ENCODE measurements around the gene AFAP1L1.

The AFAP1L1 gene

DNA sequence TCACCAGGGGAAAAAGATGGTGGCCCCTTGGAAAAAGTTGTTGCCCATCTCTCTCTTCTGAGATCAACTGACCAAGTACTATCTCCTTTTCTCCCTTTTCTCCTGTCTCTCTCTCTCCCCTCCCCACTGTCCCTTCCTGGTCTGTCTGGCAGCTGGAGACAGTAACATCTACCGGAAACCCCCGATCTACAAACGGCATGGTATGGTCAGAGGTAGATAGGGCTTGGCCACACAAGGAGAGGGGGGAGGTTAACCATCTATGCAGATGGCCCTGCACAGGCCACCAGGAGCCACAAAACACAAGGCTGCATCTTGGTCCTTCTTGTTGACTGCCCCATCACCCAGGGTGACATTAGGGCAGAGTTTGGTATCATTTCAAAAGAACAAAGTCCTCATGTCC is 29.3 kb upstream of the AFAP1L1 start:
- ChIA-PET POLR2A (no interaction called here), CTCF (no interaction called here)
- DNase-seq (ENCODE audit: extremely low spot score): no peak
- TF ChIP-seq, protein P1, sequence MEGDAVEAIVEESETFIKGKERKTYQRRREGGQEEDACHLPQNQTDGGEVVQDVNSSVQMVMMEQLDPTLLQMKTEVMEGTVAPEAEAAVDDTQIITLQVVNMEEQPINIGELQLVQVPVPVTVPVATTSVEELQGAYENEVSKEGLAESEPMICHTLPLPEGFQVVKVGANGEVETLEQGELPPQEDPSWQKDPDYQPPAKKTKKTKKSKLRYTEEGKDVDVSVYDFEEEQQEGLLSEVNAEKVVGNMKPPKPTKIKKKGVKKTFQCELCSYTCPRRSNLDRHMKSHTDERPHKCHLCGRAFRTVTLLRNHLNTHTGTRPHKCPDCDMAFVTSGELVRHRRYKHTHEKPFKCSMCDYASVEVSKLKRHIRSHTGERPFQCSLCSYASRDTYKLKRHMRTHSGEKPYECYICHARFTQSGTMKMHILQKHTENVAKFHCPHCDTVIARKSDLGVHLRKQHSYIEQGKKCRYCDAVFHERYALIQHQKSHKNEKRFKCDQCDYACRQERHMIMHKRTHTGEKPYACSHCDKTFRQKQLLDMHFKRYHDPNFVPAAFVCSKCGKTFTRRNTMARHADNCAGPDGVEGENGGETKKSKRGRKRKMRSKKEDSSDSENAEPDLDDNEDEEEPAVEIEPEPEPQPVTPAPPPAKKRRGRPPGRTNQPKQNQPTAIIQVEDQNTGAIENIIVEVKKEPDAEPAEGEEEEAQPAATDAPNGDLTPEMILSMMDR (IDR thresholded peaks at IDR 0.05; ENCODE audit: control extremely low read depth, extremely low read depth, low read depth, missing control alignments): no peak

DNA sequence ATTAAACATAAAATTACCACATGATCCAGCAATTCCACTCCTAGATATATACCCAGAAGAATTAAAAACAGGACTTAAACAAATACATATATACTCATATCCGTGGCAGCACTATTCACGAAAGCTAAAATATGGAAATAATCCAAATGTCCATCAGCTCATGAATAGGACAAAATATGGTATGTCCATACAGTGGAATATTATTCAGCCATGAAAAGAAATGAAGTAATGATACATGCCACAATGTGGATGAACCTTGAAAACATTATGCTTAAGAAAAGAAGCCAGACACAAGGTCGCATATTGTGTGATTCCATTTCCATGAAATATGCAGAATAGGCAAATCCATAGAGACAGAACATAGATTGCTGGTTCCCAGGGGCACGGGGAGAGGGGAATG is 24.8 kb upstream of the AFAP1L1 start:
- ChIA-PET CTCF (no interaction called here), POLR2A (no interaction called here)
- TF ChIP-seq, protein P1 (IDR thresholded peaks at IDR 0.05; ENCODE audit: control extremely low read depth, extremely low read depth, low read depth, missing control alignments): no peak
- no peak for DNase-seq (ENCODE audit: extremely low spot score)

DNA sequence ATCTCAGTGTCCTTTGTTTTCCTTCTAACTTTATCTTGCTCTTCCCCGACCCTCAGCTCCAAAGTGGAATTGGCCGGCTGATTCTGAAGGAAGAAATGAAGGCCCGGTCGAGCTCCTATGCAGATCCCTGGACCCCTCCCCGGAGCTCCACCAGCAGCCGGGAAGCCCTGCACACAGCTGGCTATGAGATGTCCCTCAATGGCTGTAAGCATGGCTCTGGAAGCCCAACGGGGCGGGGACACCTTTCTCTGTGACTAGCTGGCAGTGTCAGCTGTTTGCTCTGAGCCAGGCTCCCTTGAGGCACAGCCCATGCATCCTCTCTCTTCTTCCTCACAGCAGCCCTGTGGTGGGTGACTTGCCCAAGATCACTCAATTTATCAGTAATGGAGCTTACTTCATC is 23.9 kb upstream of the AFAP1L1 start:
- ChIA-PET POLR2A (no interaction called here), CTCF (interaction anchor here (0.8 to 1.3 kb wide), 2 partner anchors 17 to 30 kb away, joined by 3 to 4 read pairs; no protein-coding TSS in a partner anchor)
- DNase-seq (ENCODE audit: extremely low spot score): no peak
- TF ChIP-seq, protein P1 (IDR thresholded peaks at IDR 0.05; ENCODE audit: control extremely low read depth, extremely low read depth, low read depth, missing control alignments): no peak

DNA sequence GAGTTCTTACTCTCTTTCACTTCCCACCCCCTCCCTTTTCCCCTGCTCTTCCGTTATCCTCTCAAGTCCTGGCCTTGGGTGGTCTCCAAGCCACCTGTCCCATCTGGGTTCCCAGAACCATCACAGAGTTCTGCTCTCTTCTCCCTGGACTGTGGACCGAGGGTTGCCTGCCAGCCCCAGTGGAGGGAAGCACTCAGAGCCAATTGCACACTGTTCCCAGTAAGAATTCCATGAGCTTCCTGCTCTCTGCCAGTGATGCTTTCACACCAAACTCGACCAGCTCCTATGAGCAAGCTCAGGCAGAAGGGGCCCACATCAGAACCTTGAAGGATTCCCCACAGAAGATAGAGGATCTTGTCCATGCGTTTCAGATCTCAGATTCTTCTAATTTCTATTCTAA is 20.1 kb upstream of the AFAP1L1 start:
- TF ChIP-seq, protein P1 (IDR thresholded peaks at IDR 0.05; ENCODE audit: control extremely low read depth, extremely low read depth, low read depth, missing control alignments): no peak
- CTCF ChIA-PET: interaction anchor here (1.6 kb wide), 1 partner anchor 17 kb away, joined by 6 read pairs; no protein-coding TSS in a partner anchor

DNA sequence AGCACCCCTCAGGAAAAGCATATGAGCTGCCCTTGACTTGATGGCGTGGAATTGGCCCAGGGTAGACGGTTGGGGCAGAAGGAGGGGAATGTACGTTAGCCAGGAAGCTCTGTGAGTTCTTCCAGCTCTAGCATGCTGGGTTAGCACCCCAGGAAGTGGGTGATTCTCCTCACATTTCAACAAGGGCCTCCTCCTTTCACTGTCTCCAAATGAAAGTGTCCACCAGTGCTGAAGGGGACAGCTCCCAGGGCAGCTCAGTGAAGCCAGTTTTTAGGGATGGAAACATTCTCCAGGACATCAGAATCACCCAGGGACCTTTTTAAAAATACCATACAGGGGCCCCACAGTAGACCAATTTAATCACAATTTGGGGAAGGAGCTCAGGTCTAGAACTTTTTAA is 17.2 kb upstream of the AFAP1L1 start:
- ChIA-PET POLR2A (no interaction called here), CTCF (interaction anchor here (1.5 to 1.9 kb wide), 2 partner anchors 12 to 14 kb away, joined by 3 to 12 read pairs; no protein-coding TSS in a partner anchor)
- TF ChIP-seq, protein P1 (IDR thresholded peaks at IDR 0.05; ENCODE audit: control extremely low read depth, extremely low read depth, low read depth, missing control alignments): no peak
- no peak for DNase-seq (ENCODE audit: extremely low spot score)

More for the DNA sequence above, 20.1 kb upstream of the AFAP1L1 start:
- POLR2A ChIA-PET: no interaction called here
- DNase-seq (ENCODE audit: extremely low spot score): no peak

DNA sequence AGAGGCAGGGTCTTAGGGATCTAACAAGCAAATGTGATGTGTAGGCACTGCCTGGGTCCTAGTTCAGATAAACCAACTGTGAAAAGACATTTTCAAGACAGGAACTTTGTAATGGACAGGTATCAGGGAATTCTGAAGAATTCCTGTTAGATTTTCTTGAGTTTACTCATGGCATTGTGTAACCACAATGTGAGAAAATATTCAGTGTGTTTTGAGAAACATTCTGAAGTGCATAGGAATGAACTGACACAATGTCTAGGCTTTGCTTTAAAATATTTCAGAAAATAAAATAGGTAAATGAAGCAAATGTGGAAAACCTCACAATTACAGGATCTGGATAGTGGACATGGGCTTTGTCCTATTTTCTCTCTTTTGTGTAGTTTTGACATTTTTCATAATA is 15.2 kb upstream of the AFAP1L1 start:
- DNase-seq (ENCODE audit: extremely low spot score): no peak
- TF ChIP-seq, protein P1 (IDR thresholded peaks at IDR 0.05; ENCODE audit: control extremely low read depth, extremely low read depth, low read depth, missing control alignments): no peak
- ChIA-PET CTCF (no interaction called here), POLR2A (interaction anchor here (0.7 kb wide), 1 partner anchor 1136 kb away, joined by 5 read pairs; no protein-coding TSS in a partner anchor)
